SU-DHL-6 (cell line): ENCODE measurements around the gene ZHX3.

Source experiments
- H2AFZ ChIP-seq: fragments of 200-600 bp; sonication (generic); 2 replicates; pipeline ENCODE4 v1.6.1; 2014; ENCODE audit warnings: low read depth, mild to moderate bottlenecking, moderate library complexity, mixed read lengths, antibody characterized with exemption, low read length; ENCODE audit not compliant: severe bottlenecking
- H3F3A ChIP-seq: fragments of 200-600 bp; shearing (Covaris generic); 2 replicates; pipeline ENCODE4 v1.6.0; 2016; ENCODE audit warnings: antibody characterized with exemption, mild to moderate bottlenecking; ENCODE audit not compliant: insufficient read depth
- H3K27ac ChIP-seq: fragments of 200-600 bp; sonication (generic); 2 replicates; pipeline ENCODE4 v1.5.1; 2016; ENCODE audit warnings: low read depth, mild to moderate bottlenecking, low read length, moderate library complexity, mixed read lengths
- H3K27me3 ChIP-seq: fragments of 200-600 bp; sonication (generic), shearing (Covaris generic); 2 replicates; pipeline ENCODE4 v1.6.0; 2014; ENCODE audit warnings: mild to moderate bottlenecking, low read length
- H3K36me3 ChIP-seq: fragments of 200-600 bp; sonication (generic); 2 replicates; pipeline ENCODE4 v1.6.1; 2014; ENCODE audit warnings: mild to moderate bottlenecking, low read length, mixed read lengths
- H3K4me2 ChIP-seq: fragments of 300-600, 200-600 bp; shearing (Covaris generic), sonication (generic); 2 replicates; pipeline ENCODE4 v1.6.0; 2014; ENCODE audit warnings: low read length, low read depth, mild to moderate bottlenecking; ENCODE audit not compliant: poor library complexity, severe bottlenecking
- H3K4me3 ChIP-seq: fragments of 200-600 bp; sonication (generic); 2 replicates; pipeline ENCODE4 v1.5.1; 2014; ENCODE audit warnings: antibody characterized with exemption, low read length, mild to moderate bottlenecking, mixed read lengths; ENCODE audit not compliant: insufficient read depth, poor library complexity, severe bottlenecking
- H3K79me2 ChIP-seq: fragments of 200-600 bp; sonication (generic); 2 replicates; pipeline ENCODE4 v1.6.1; 2014; ENCODE audit warnings: mild to moderate bottlenecking, low read length, moderate library complexity; ENCODE audit not compliant: insufficient read depth
- H3K9ac ChIP-seq: fragments of 200-600 bp; sonication (generic); 2 replicates; pipeline ENCODE4 v1.7.0; 2014; ENCODE audit warnings: mild to moderate bottlenecking, low read length
- H3K9me2 ChIP-seq: fragments of 200-600 bp; sonication (generic); replicated peaks from 2 replicates; pipeline ENCODE4 v1.6.1; 2014; ENCODE audit warnings: low read length; ENCODE audit not compliant: insufficient read depth
- H3K9me3 ChIP-seq: fragments of 200-600 bp; sonication (generic); 2 replicates; pipeline ENCODE4 v1.6.1; 2014; ENCODE audit warnings: low read length, mixed read lengths; ENCODE audit not compliant: insufficient read depth
- H4K20me1 ChIP-seq: fragments of 200-600 bp; sonication (generic); 2 replicates; pipeline ENCODE4 v1.6.1; 2014; ENCODE audit warnings: low read depth, mild to moderate bottlenecking, antibody characterized with exemption, low read length, moderate library complexity, mixed read lengths
- CTCF ChIP-seq: fragments of 200-600 bp; sonication (generic); IDR thresholded peaks from one replicate; pipeline ENCODE4 v1.5.1; 2017; ENCODE audit warnings: antibody characterized with exemption, mild to moderate bottlenecking, low read length, moderate library complexity; ENCODE audit not compliant: insufficient read depth, poor library complexity, severe bottlenecking
- EZH2phosphoT487 ChIP-seq: fragments of 200-600 bp; sonication (generic), shearing (Covaris generic); conservative IDR thresholded peaks from 2 replicates; pipeline ENCODE4 v1.6.1; 2018; ENCODE audit warnings: mild to moderate bottlenecking, antibody characterized with exemption, low read length, moderate library complexity, mixed read lengths

The ZHX3 gene

GRCh38 chr20:41150664-41151063 lies 166.9 kb downstream of the ZHX3 start:
- peaks cover 60% of the 10 kb centered on the region; the same call in 1 of the 2 replicates for H3K79me2 ChIP-seq
- no peaks in the 10 kb centered on the region for H3K9me3 ChIP-seq
- H3K27me3 ChIP-seq, result no peaks in the 10 kb centered on the region
- no peak overlapping the region for H3K27ac ChIP-seq
- no peaks in the 10 kb centered on the region for H3K36me3 ChIP-seq
- no peak overlapping the region for H3K4me3 ChIP-seq
- no peak overlapping the region for H3K4me2 ChIP-seq
- H4K20me1 ChIP-seq, result 0 out of 2 replicates have a peak, but pooled peaks cover 3% of the 10 kb centered on the region
- no peak for TF ChIP-seq CTCF
- TF ChIP-seq EZH2phosphoT487, result no peak
- no peak overlapping the region for H3K9ac ChIP-seq
- no peak overlapping the region for H2AFZ ChIP-seq
- no peaks in the 10 kb centered on the region for H3F3A ChIP-seq
- no peaks in the 10 kb centered on the region for H3K9me2 ChIP-seq

DNA sequence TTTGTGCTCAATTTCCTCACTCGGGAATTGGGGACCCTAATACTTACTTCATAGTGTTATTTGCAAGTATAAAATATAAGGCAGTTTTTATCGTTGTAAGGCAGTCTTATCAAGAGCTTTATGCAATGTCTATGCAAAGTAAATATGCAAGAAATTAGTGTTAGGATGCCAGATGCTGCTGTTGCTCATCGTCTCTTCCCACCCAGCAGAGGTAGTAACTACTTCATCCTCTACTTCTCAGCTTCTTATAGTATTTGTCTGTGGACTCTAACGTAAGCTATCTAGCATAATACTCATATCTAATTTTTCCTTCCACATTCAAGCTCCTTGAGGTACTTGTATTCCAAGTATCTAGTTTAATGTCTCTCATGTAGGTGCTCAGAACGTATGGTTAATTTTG lies 168.6 kb downstream of the ZHX3 start:
- no peaks in the 10 kb centered on the region for H3K9me3 ChIP-seq
- H3K36me3 ChIP-seq, result no peaks in the 10 kb centered on the region
- H3K27ac ChIP-seq, result no peak overlapping the region
- H3K9me2 ChIP-seq, result no peaks in the 10 kb centered on the region
- H4K20me1 ChIP-seq, result no peaks in the 10 kb centered on the region
- H3F3A ChIP-seq, result no peaks in the 10 kb centered on the region
- H3K27me3 ChIP-seq, result no peaks in the 10 kb centered on the region
- H3K4me2 ChIP-seq, result no peak overlapping the region
- no peak overlapping the region for H2AFZ ChIP-seq
- peaks cover 68% of the 10 kb centered on the region; the same call in 1 of the 2 replicates for H3K79me2 ChIP-seq
- no peak overlapping the region for H3K9ac ChIP-seq
- H3K4me3 ChIP-seq, result no peak overlapping the region
- no peak for TF ChIP-seq EZH2phosphoT487
- no peak for TF ChIP-seq CTCF

DNA sequence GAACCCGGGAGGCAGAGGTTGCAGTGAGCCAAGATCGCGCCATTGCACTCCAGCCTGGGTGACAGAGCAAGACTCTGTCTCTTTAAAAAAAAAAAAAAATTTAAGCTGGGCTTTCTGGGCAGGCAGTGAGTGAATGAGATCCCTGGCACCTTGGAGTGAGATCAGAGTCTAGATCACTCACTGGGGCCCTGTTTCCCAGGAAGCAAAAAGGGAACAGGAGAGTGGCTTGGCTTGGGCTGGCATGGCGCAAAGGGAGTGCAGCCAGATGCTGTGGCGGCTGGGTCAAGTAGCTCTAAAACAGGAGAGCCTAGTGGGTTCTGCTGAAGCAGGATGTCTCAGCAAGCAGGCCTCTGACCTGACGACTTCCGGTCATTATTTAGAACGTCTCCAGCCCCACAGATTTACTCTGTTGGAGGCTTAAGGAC lies 169.8 kb downstream of the ZHX3 start:
- Histone ChIP-seq H3F3A (no peaks in the 10 kb centered on the region), H3K4me3 (no peak overlapping the region), H2AFZ (no peak overlapping the region), H3K27ac (no peak overlapping the region), H3K4me2 (no peak overlapping the region), H4K20me1 (no peaks in the 10 kb centered on the region; the same call in 1 of the 2 replicates), H3K79me2 (peaks cover 74% of the 10 kb centered on the region), H3K9me3 (no peaks in the 10 kb centered on the region), H3K36me3 (no peaks in the 10 kb centered on the region), H3K9ac (no peak overlapping the region), H3K9me2 (no peaks in the 10 kb centered on the region), H3K27me3 (no peaks in the 10 kb centered on the region)
- TF ChIP-seq CTCF (no peak), EZH2phosphoT487 (no peak)
